Transverse colon (tissue), 4 donors: ENCODE measurements around the gene BLVRB. TPM values are rescaled to one million over a fixed set of nuclear protein-coding genes. Genes with fewer than 3 reads are reported as not detected.
A peak's percentile ranks its signal among the peaks of the same experiment; 100 is the strongest.

Experiments
- DNase-seq: peaks from one replicate; pipeline ENCODE4 v3.0.0-alpha.2; 2019
- H3K27ac ChIP-seq, 4 donors: fragments of 200-600 bp; sonication (generic); 2 replicates each; pipeline ENCODE4 v1.5.1; 2016 to 2018; ENCODE audit warnings: inconsistent platforms in 4 of 4
- H3K27me3 ChIP-seq: fragments of 200-600 bp; sonication (generic); 2 replicates; pipeline ENCODE4 v1.5.1; 2017; ENCODE audit warnings: inconsistent platforms
- H3K36me3 ChIP-seq, 4 donors: fragments of 200-600 bp; sonication (generic); 2 replicates each; pipeline ENCODE4 v1.5.1; 2017 to 2019; ENCODE audit warnings: inconsistent platforms in 4 of 4
- H3K4me1 ChIP-seq, 4 donors: fragments of 200-600 bp; sonication (generic); 2 replicates each; pipeline ENCODE4 v1.5.1; 2017 to 2020; ENCODE audit warnings: inconsistent platforms in 4 of 4
- H3K4me3 ChIP-seq, 4 donors: fragments of 200-600 bp; sonication (generic); 1 replicate in 1 of 4; 2 replicates in 3 of 4; pipeline versions ENCODE4 v1.5.1 to v1.6.1; 2017 to 2019; ENCODE audit warnings: inconsistent platforms in 4 of 4
- H3K9me3 ChIP-seq, 2 donors: fragments of 200-600 bp; sonication (generic); 2 replicates each; pipeline ENCODE4 v1.5.1; 2017 to 2019; ENCODE audit warnings: inconsistent platforms in 2 of 2
- CTCF ChIP-seq, 5 experiments: fragments of 200-600 bp in 3 of 5; fragments of 450-650 bp in 2 of 5; sonication (generic) in 3 of 5; IDR thresholded peaks; 1 replicate in 2 of 5; 2 replicates in 3 of 5; pipeline ENCODE4 v1.5.1; 2016 to 2017; ENCODE audit warnings: antibody characterized with exemption in 5 of 5, inconsistent platforms in 3 of 5, mild to moderate bottlenecking in 2 of 5, moderate library complexity in 1 of 5
- EP300 ChIP-seq: sonication (generic); formaldehyde crosslinking; IDR thresholded peaks from one replicate; pipeline ENCODE4 v1.6.1; 2017; ENCODE audit warnings: antibody characterized with exemption, low read depth
- POLR2A ChIP-seq: fragments of 450-650 bp; IDR thresholded peaks from one replicate; pipeline ENCODE4 v1.6.1; 2016; ENCODE audit warnings: antibody characterized with exemption, mild to moderate bottlenecking, moderate library complexity
- POLR2AphosphoS5 ChIP-seq, 3 donors: sonication (generic); formaldehyde crosslinking; IDR thresholded peaks; one replicate each; pipeline ENCODE4 v1.6.1; 2016; ENCODE audit warnings: antibody characterized with exemption in 3 of 3
- WGBS, 2 donors: methylation state at CpG; one replicate each; pipeline ENCODE4 v1.1.5; 2018; ENCODE audit warnings: low coverage in 1 of 2; 5-methylcytosine and 5-hydroxymethylcytosine counted together
- in situ Hi-C, 4 donors: fragments of 200-750 bp; cut with MboI; loops; one replicate each; pipeline versions ENCODE4 v1.15.0 to v1.15.1; 2017; ENCODE audit warnings: low sequenced_read_pairs in 3 of 4, low pct_ligation_motif_present in 1 of 4, low pct_unique_long_range_greater_than_20kb in 1 of 4
- intact Hi-C: fragments of 100-400 bp; cut with DNase I; formaldehyde crosslinking; loops from one replicate; pipeline ENCODE4 v1.15.1; 2023; ENCODE audit warnings: low total_unique reads
- total RNA-seq, 4 donors: library from RNA; depleted of rRNA; stranded (reverse); fragments of >200 nt; gene quantifications; one replicate each; pipeline ENCODE4 v1.1.0, GENCODE V29; 2016

BLVRB gene
- total RNA-seq, 4 donors from 2014 or later = 81.5 to 193 (median 147) TPM

GRCh38 chr19:40453151-40453735 lies 12.3 kb downstream of the BLVRB start:
- H3K27ac ChIP-seq = no peak overlapping the region
- no peaks in the 10 kb centered on the region for H3K4me1 ChIP-seq
- no peak for DNase-seq
- intact Hi-C loops (no loop called here), in situ Hi-C loops (no loop called here)
- no peak for TF ChIP-seq POLR2A
- no peak overlapping the region for H3K4me3 ChIP-seq
- H3K9me3 ChIP-seq = no peaks in the 10 kb centered on the region
- WGBS, 2 donors = 79 to 91% methylated on average over 4 to 5 of the region's 5 CpGs
- H3K27me3 ChIP-seq = no peaks in the 10 kb centered on the region
- H3K36me3 ChIP-seq = peaks cover 0 to 6% (median 3%) of the 10 kb centered on the region in 4 donors

- H3K4me1 ChIP-seq = no peaks in the 10 kb centered on the region
- no peak for DNase-seq
- WGBS, 2 donors = 74 to 87% methylated on average over 3 to 5 of the region's 5 CpGs
- TF ChIP-seq POLR2AphosphoS5 (IDR thresholded peaks at IDR 0.05) (no peak), POLR2A (no peak)
- in situ Hi-C loops = no loop called here
- no peak overlapping the region for H3K4me3 ChIP-seq
- no peaks in the 10 kb centered on the region for H3K27me3 ChIP-seq
- intact Hi-C loops = no loop called here
- no peak overlapping the region for H3K27ac ChIP-seq
- peaks cover 0 to 2% (median 0%) of the 10 kb centered on the region in 4 donors for H3K36me3 ChIP-seq
- no peaks in the 10 kb centered on the region for H3K9me3 ChIP-seq
Observed at GRCh38 chr19:40452016-40452415, 13.5 kb downstream of the BLVRB start.

- WGBS, 2 donors = 91 to 100% methylated on average over 3 to 4 of the region's 4 CpGs
- H3K4me1 ChIP-seq = peaks cover 0 to 8% (median 1%) of the 10 kb centered on the region in 4 donors
- no peak overlapping the region for H3K4me3 ChIP-seq
- H3K9me3 ChIP-seq = no peaks in the 10 kb centered on the region
- no peaks in the 10 kb centered on the region for H3K36me3 ChIP-seq
- in situ Hi-C loops (no loop called here), intact Hi-C loops (no loop called here)
- no peaks in the 10 kb centered on the region for H3K27me3 ChIP-seq
- no peak overlapping the region for H3K27ac ChIP-seq
- DNase-seq = no peak
- TF ChIP-seq CTCF (IDR thresholded peaks at IDR 0.05) = no peak
Observed at GRCh38 chr19:40450664-40451063, 14.9 kb downstream of the BLVRB start.

GRCh38 chr19:40449506-40449905 lies 16.0 kb downstream of the BLVRB start:
- 75 to 90% methylated on average over 2 to 4 of the region's 4 CpGs for WGBS, 2 donors
- intact Hi-C loops (no loop called here), in situ Hi-C loops (no loop called here)
- Histone ChIP-seq H3K4me3 (no peak overlapping the region), H3K9me3 (no peaks in the 10 kb centered on the region), H3K27me3 (no peaks in the 10 kb centered on the region), H3K36me3 (no peaks in the 10 kb centered on the region), H3K27ac (no peak overlapping the region), H3K4me1 (peaks cover 5 to 17% (median 9%) of the 10 kb centered on the region in 4 donors)
- TF ChIP-seq POLR2A = no peak
- no peak for TF ChIP-seq CTCF (IDR thresholded peaks at IDR 0.05)
- no peak for TF ChIP-seq POLR2AphosphoS5 (IDR thresholded peaks at IDR 0.05)
- no peak for TF ChIP-seq EP300
- DNase-seq = no peak

- intact Hi-C loops (no loop called here), in situ Hi-C loops (no loop called here)
- WGBS, 2 donors = 84 to 85% methylated on average over 4 to 8 of the region's 8 CpGs
- no peak overlapping the region for H3K4me3 ChIP-seq
- H3K27ac ChIP-seq = peak overlapping the region; percentile 95 to 99 (median 98)
- H3K9me3 ChIP-seq = no peaks in the 10 kb centered on the region
- H3K27me3 ChIP-seq = no peaks in the 10 kb centered on the region
- H3K36me3 ChIP-seq = peaks cover 0 to 8% (median 4%) of the 10 kb centered on the region in 4 donors
- H3K4me1 ChIP-seq = peaks cover 9 to 31% (median 22%) of the 10 kb centered on the region in 4 donors
- TF ChIP-seq POLR2A (no peak), EP300 (no peak), CTCF (IDR thresholded peaks at IDR 0.05) (no peak), POLR2AphosphoS5 (IDR thresholded peaks at IDR 0.05) (no peak)
- no peak for DNase-seq
Observed at GRCh38 chr19:40446263-40446784, 19.2 kb downstream of the BLVRB start.
